Mammary epithelial cell (primary cell): ENCODE measurements around the gene HDAC9.

Experiments used
- EZH2 ChIP-seq: IDR thresholded peaks from 2 replicates; pipeline ENCODE4 v1.6.1; 2012; ENCODE audit warnings: low read length, inconsistent platforms, borderline replicate concordance
- TF ChIP-seq, protein P1 (sequence below), 2 donors: IDR thresholded peaks in 1 of 2; conservative IDR thresholded peaks in 1 of 2; 2 replicates each; pipeline ENCODE4 v1.5.1; 2011 to 2012; ENCODE audit warnings: inconsistent platforms in 2 of 2, low read length in 2 of 2, mild to moderate bottlenecking in 2 of 2, control low read depth in 1 of 2, low read depth in 1 of 2; ENCODE audit not compliant: insufficient read depth in 1 of 2; ENCODE audit errors: extremely low read depth in 1 of 2

DNA sequence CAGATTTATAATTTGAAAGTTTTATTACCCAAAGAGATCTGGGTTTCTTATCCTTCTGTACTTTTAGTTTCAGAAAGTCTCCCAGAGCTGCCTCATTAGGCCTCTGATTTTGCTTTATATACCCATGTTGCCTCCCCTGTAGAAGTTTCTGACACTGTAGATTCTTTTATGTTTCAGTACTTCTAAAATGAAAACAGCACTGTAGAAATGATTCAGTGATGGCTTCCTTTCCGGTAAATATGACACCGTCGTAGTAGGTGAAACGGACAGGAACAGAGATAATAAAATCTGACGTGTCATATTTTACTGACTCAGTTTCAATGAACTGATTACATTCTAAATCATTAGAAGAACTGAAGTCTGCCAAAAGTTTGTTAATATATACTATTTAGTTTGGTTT, 349.2 kb downstream of the HDAC9 start:
- TF ChIP-seq, protein P1, sequence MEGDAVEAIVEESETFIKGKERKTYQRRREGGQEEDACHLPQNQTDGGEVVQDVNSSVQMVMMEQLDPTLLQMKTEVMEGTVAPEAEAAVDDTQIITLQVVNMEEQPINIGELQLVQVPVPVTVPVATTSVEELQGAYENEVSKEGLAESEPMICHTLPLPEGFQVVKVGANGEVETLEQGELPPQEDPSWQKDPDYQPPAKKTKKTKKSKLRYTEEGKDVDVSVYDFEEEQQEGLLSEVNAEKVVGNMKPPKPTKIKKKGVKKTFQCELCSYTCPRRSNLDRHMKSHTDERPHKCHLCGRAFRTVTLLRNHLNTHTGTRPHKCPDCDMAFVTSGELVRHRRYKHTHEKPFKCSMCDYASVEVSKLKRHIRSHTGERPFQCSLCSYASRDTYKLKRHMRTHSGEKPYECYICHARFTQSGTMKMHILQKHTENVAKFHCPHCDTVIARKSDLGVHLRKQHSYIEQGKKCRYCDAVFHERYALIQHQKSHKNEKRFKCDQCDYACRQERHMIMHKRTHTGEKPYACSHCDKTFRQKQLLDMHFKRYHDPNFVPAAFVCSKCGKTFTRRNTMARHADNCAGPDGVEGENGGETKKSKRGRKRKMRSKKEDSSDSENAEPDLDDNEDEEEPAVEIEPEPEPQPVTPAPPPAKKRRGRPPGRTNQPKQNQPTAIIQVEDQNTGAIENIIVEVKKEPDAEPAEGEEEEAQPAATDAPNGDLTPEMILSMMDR (conservative IDR thresholded peaks at IDR 0.05 in 1 of 2, IDR thresholded peaks at IDR 0.05 in 1 of 2; ENCODE audit: extremely low read depth in 1 of 2, insufficient read depth in 1 of 2, low read depth in 1 of 2, low read length in 2 of 2): no peak
- TF ChIP-seq EZH2: no peak
